Measurements from ENCODE around the gene ENO3. TPM values are rescaled to one million over a fixed set of nuclear protein-coding genes. Genes with fewer than 3 reads are reported as not detected.

ENO3 gene
- total RNA-seq, 4 donors from 2014 or later = 0.31 to 3.6 (median 1.5) TPM; not detected in 1

DNA sequence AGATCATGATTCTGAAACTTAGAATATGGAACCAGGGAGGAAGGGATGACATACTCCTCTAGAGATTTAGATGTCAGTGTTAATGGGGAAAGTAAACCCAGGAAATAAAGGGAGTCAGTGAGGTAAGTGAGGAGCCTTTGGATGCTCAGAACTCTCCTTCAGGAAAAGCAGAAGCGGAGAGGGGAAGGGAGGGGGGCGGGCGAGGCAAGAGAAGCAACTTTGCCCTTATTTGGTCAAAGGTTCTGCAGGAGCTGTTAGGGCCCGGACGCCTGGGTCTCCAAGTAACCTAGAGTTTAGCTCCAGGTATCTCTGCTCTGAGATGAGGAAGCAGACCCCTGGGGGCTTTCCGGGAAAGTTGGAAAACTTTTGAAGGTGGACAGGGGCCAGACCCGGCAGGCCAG, 3.9 kb upstream of the ENO3 start:
- Histone ChIP-seq H3K4me1 (peaks cover 35 to 84% (median 39%) of the 10 kb centered on the region in 3 donors), H3K27ac (peak overlapping the region; percentile 97 to 100 (median 98)), H3K27me3 (no peaks in the 10 kb centered on the region), H3K9me3 (no peaks in the 10 kb centered on the region), H3K4me3 (peak overlapping the region; percentile 91 to 97 (median 94)), H3K36me3 (peaks cover 4 to 54% (median 14%) of the 10 kb centered on the region in 3 donors)
- no peak for DNase-seq
- TF ChIP-seq, protein P1, sequence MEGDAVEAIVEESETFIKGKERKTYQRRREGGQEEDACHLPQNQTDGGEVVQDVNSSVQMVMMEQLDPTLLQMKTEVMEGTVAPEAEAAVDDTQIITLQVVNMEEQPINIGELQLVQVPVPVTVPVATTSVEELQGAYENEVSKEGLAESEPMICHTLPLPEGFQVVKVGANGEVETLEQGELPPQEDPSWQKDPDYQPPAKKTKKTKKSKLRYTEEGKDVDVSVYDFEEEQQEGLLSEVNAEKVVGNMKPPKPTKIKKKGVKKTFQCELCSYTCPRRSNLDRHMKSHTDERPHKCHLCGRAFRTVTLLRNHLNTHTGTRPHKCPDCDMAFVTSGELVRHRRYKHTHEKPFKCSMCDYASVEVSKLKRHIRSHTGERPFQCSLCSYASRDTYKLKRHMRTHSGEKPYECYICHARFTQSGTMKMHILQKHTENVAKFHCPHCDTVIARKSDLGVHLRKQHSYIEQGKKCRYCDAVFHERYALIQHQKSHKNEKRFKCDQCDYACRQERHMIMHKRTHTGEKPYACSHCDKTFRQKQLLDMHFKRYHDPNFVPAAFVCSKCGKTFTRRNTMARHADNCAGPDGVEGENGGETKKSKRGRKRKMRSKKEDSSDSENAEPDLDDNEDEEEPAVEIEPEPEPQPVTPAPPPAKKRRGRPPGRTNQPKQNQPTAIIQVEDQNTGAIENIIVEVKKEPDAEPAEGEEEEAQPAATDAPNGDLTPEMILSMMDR (IDR thresholded peaks at IDR 0.05) = no peak
- no peak for TF ChIP-seq POLR2A (IDR thresholded peaks at IDR 0.05)
- WGBS, 2 donors = 0 to 9% methylated on average over 5 to 6 of the region's 7 CpGs
- intact Hi-C loops (cut with DNase I) = no loop called here

DNA sequence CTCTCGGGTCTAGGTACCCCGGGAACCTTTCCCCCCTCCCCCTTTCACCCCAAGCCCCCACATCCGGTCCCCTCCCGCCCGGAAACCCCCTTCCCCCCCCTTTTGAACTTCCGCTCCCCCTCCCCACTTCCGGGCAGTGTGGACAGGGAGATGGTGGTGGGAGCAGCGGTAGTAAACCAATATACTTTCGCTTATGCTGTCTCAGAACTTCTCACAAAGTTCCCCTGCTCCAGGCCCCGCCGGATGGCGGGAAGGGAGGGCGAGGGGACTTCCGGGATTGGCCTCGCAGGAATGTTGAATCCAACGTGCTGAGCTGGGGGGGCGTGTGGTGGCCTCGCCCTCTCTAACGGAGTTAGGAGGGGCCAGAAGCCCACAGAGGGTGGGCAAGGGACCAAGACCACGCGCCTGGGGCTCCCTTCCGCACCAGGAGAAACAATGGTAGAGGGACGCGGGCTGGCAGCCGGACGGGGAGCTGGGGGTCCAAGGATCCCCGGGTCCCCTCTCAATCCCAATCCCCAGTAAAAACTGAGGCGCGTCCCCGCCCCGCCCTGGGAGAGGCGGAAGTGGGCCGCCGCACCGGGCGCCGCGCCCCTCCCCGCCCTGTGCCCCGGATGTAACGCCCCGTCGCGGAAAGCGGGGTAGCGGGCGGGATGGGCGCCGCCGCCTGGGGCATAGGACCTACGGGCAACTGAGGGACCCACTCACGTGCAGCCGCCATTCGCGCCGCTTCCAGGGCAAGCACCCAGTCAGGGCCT, 3.3 kb upstream of the ENO3 start:
- peaks cover 35 to 78% (median 38%) of the 10 kb centered on the region in 3 donors for H3K4me1 ChIP-seq
- peaks cover 3 to 48% (median 8%) of the 10 kb centered on the region in 3 donors for H3K36me3 ChIP-seq
- peak overlapping the region; percentile 97 to 100 (median 98) for H3K27ac ChIP-seq
- intact Hi-C loops (cut with DNase I) = no loop called here
- no peak for DNase-seq
- no peaks in the 10 kb centered on the region for H3K9me3 ChIP-seq
- 0% methylated on average over 2 to 11 of the region's 56 CpGs for WGBS, 2 donors
- TF ChIP-seq, protein P1 (IDR thresholded peaks at IDR 0.05) = no peak
- no peak for TF ChIP-seq POLR2A (IDR thresholded peaks at IDR 0.05)
- H3K27me3 ChIP-seq = no peaks in the 10 kb centered on the region
- H3K4me3 ChIP-seq = peak overlapping the region; percentile 91 to 97 (median 94)

DNA sequence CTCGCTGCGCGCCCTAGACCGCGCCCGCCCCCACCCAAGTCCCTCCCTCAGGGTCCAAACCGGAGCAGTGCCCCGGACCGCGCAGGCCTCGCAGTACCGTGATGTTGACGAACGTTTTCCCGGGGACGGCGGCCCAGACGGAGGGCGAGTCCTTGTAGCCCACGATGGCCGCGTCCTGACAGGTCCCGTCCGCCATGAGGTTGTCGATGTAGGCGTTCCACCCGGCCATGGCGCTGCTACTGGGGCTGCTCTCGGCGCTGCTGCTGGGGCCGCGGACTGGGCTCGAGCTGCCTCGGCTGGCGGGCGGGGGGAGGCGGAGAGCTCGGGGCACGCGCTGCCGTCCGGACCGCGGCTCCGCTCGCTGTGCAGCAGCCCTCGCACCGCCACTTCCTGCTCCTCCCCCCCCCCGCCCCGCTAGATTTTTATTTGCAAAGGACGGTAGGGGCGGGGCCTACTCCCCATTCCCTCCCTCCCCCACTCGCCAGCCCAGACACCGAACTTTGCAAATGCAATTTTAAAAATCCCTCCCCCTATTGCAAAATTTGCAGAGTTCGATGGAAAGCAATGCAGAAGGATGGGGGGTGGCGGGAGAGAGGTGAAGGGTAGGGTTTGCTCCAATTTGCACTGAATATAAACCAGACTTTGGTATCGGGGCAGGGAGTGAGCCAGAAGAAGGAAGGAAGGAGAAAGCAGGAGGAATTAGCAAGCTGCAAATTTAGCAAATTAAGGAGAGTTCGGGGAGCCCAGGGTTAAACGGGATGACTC, 2.6 kb upstream of the ENO3 start, which contains the start of gene PFN1:
TSS of gene PFN1 (minus strand) at position 365 of the 765 bp plus-strand sequence. CDS start at position 229, 136 bp downstream.
- H3K36me3 ChIP-seq = peaks cover 0 to 40% (median under 1%) of the 10 kb centered on the region in 3 donors
- DNase-seq = peak; percentile 80
- peak within 1 kb of the TSS; percentile 97 to 100 (median 98) for H3K27ac ChIP-seq
- intact Hi-C loops (cut with DNase I) = no loop called here
- TF ChIP-seq, protein P1 (IDR thresholded peaks at IDR 0.05) = peak in 1 of 6 experiments; percentile 2
- TF ChIP-seq POLR2A (IDR thresholded peaks at IDR 0.05) = peak in 3 of 4 donors; percentile 75 to 96 (median 92)
- peaks cover 35 to 73% (median 38%) of the 10 kb centered on the region in 3 donors for H3K4me1 ChIP-seq
- WGBS, 2 donors = 0% methylated on average over 6 of the region's 59 CpGs
- no peaks in the 10 kb centered on the region for H3K9me3 ChIP-seq
- H3K4me3 ChIP-seq = peak within 1 kb of the TSS; percentile 91 to 97 (median 94)
- no peaks in the 10 kb centered on the region for H3K27me3 ChIP-seq

DNA sequence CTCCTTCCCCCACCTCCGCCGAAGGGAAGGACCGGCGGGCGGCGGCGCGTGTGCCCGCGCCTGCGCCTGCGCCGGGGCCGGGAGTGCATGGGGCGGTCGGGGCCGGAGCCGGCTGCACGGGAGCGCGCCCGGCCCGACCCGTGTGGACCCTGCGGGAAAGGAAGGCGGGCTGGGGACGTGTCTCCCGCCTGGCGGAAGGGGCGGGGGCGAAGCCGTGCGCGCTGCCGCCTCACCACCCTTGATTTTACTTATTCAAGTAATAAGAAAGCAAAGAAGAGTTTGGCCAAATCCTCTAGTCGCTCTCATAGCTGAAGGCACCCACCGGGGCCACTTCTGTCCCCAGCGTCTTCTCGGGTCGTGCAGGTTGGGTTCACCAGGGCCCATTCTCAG, 2.0 kb upstream of the ENO3 start:
- Histone ChIP-seq H3K4me3 (peak overlapping the region; percentile 91 to 97 (median 94)), H3K4me1 (peaks cover 34 to 72% (median 35%) of the 10 kb centered on the region in 3 donors), H3K9me3 (no peaks in the 10 kb centered on the region), H3K36me3 (peaks cover 0 to 35% (median 0%) of the 10 kb centered on the region in 3 donors), H3K27ac (peak overlapping the region; percentile 97 to 100 (median 98)), H3K27me3 (no peaks in the 10 kb centered on the region)
- no peak for DNase-seq
- intact Hi-C loops (cut with DNase I) = no loop called here
- TF ChIP-seq, protein P1 (IDR thresholded peaks at IDR 0.05) = peak in 2 of 6 experiments; percentile 3 to 10
- TF ChIP-seq POLR2A (IDR thresholded peaks at IDR 0.05) = peak in 2 of 4 donors; percentile 63 to 65
- 0% methylated on average over 12 to 36 of the region's 40 CpGs for WGBS, 2 donors

Measured in esophagus squamous epithelium (tissue), 5 donors.